Adipose tissue (tissue), 3 donors: ENCODE measurements around the gene RADIL. TPM values are rescaled to one million over a fixed set of nuclear protein-coding genes. Genes with fewer than 3 reads are reported as not detected.

ENCODE experiments used
- H3K27ac ChIP-seq: one replicate; pipeline ENCODE4 v1.5.1; 2013; ENCODE audit warnings: low read depth, low read length
- WGBS, 3 donors: extraction: QIAGEN DNeasy Blood & Tissue Kit; methylation state at CpG; one replicate each; pipeline ENCODE4 v1.1.7; 2013; 5-methylcytosine and 5-hydroxymethylcytosine counted together
- polyA plus RNA-seq, 3 donors: library from polyadenylated mRNA; stranded (reverse); fragments of 200-250 nt; gene quantifications; one replicate each; pipeline ENCODE4 v1.2.3, GENCODE V29; 2013
- donor health status: healthy with polysubstance abuse.
- donor health status: Bipolar disorder and iron deficiency.
- donor health status: healthy.

The RADIL gene
- polyA plus RNA-seq, 3 donors = 1.9 to 6.2 (median 3.2) TPM

DNA sequence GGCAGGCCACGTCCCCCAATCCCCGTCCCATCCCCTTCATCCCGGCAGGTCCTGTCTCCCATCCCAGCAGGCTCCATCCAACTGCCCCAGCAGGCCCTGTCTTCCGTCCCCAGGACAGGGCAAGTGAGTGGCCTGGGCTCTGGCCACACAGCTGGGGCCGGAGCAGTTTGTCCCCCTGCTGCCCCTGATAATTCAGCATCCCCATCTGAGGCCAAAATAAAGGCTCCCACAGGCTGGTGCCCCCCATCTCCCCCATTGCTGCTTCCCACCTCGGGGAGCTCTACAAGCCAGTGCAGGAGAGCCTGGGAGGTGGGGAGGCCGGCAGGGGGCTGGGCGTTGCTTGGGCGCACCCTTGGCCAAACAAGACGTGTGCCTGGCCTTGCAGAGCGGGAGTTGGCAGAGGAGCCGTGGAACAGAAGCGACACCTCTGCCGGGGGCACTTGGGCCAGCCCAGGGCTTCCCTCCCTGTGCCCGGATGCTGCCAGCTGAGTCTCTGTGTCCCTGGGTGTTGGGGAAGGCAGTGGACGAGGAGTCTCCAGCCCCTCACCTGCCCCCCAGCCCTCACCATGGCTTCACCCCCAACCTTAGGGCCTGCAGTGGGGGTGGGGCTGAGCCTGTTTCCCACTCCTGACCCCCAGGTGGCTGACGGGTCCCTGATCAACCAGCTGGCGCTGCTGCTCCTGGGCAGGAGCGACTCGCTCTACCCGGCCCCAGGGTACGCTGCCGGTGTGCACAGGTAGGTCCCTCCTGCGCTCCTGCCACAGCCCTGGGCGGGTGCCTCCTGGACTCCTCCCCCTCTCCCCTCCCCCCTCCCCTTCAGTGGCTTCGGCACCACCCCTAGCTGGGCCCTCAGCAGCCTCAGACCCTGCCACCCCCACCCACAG lies 94.1 kb downstream of the RADIL start:
- 90 to 92% (median 91%) methylated on average over 23 to 26 of the region's 26 CpGs for WGBS, 3 donors
- no peak overlapping the region for H3K27ac ChIP-seq

DNA sequence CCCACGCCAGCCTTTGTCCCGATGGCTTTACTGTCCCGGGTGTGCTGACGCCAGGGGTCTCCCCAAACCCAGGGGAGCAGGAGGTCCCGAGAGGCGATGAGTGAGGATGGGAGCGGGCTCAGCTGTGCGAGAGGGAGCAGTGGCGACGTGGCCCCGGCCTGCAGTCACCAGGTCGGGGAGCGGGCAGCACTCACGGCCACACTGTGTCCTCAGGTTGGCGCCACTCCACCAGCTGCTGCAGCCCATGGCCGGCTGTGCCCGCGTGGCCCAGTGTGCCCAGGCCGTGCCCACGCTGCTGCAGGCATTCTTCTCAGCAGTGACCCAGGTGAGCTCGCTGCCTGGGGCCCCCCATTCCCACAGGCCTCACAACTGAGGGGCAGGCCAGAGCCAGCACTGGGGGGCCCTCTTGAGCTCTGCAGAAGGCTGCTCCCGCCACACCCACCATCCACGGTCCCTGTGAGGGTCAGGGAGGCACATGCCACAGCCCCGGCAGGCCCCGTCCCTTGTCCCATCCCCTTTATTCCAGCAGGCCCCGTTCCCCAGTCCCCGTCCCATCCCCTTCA lies 94.8 kb downstream of the RADIL start:
- WGBS, 3 donors = 94 to 96% (median 95%) methylated on average over 26 to 27 of the region's 27 CpGs
- H3K27ac ChIP-seq = no peak overlapping the region

DNA sequence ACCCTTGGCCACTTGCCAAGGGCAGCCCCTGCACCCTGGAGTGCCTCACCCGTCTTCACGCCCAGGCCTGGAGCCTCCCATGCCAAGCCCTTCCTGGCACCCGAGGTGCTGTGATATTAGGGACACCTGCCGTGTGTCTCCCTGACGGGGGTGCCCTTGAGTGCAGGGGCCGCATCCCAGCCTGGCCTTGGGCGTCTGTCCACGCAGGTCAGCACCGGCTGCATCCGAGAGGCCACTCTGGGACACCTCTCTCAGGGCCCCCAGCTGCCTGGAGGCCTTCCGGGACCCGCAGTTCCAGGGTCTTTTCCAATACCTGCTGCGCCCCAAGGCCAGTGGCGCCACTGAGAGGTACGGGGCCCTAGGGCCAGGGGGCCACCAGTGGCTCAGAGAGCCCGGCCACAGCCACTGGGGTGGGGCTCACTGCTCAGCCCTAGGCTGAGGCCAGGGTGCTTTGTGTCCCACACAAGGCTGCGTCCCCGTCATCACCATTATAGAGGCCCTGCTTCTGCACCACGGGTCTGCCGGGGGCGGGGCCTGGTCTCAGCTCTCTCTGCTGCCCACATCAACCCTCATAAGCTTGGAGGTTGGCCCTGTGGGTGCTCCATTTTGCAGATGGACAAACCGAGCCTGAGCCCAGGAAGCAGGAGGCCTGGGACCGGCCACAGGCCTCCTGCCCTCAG lies 95.4 kb downstream of the RADIL start:
- no peak overlapping the region for H3K27ac ChIP-seq
- WGBS, 3 donors = 87 to 90% (median 87%) methylated on average over 23 of the region's 23 CpGs

DNA sequence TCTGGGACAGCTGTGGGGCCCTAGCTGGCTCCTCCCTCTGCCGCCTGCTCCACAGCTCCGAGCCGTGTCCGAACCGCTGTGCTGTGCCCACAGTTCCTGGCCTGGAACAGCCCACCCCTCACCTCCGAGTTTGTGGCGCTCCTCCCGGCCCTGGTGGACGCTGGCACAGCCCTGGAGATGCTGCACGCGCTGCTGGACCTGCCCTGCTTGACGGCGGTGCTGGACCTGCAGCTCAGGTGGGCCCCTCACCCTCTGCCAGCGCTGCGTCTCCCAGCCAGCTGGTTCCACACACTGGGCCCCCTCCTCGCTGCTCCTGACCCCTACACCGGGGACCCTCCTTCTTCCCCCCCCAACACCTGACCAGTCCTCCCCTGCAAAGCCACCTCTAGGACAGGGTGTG lies 96.0 kb downstream of the RADIL start:
- 88 to 97% (median 93%) methylated on average over 17 of the region's 17 CpGs for WGBS, 3 donors

DNA sequence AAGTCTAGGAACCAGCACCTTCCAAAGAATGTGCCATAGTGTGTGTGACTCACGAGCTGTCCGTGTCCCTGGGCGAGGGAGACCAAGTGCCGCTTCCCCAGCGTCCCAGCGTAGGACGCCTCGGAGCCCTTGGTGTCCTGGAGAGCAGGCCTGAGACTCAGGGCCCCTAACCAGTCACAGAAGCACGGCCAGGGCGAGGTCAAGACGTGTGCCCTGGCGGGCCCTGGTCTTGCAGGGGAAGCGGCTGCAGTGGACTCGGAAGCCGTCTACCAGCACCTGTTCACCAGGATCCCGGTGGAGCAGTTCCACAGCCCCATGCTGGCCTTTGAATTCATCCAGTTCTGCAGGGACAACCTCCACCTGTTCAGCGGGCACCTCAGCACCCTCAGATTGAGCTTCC lies 97.5 kb downstream of the RADIL start:
- 92 to 94% (median 93%) methylated on average over 17 of the region's 17 CpGs for WGBS, 3 donors
- H3K27ac ChIP-seq = no peak overlapping the region

More for the DNA sequence above, 96.0 kb downstream of the RADIL start:
- H3K27ac ChIP-seq = no peak overlapping the region

DNA sequence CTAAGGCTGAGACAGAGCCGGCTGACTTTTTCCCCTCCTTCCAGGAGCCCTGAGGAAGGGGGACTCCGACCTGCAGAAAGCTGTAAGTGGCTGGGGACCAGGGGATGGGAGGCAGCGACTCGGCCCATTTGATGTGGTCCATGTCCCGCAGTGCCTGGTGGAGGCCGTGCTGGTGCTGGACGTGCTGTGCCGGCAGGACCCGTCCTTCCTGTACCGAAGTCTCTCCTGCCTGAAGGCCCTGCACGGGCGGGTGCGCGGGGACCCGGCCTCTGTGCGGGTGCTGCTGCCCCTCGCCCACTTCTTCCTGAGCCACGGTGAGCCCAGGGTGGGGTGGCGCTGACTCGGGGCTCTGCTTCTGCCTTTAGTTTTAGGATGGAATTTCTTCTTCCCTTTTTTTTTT lies 98.1 kb downstream of the RADIL start:
- 89 to 94% (median 90%) methylated on average over 17 to 20 of the region's 20 CpGs for WGBS, 3 donors
- H3K27ac ChIP-seq = no peak overlapping the region

DNA sequence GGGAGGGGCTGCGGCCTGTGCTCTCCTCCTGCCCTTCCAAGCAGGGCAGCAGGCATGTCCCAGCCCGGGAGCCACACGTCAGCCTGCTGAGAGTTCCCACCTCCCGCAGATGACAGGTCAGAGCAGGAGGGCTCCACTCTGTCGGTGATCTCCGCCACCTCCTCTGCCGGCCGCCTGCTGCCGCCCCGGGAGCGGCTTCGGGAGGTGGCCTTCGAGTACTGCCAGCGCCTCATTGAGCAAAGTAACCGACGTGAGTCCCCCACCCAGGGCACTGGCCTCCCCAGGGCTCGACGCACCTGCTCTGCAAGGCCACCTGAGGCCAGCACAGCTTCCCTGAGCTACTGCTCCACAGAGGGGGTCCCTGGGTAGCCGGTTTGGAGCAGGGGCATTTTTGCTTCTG lies 98.7 kb downstream of the RADIL start:
- WGBS, 3 donors = 90 to 94% (median 90%) methylated on average over 19 of the region's 19 CpGs

DNA sequence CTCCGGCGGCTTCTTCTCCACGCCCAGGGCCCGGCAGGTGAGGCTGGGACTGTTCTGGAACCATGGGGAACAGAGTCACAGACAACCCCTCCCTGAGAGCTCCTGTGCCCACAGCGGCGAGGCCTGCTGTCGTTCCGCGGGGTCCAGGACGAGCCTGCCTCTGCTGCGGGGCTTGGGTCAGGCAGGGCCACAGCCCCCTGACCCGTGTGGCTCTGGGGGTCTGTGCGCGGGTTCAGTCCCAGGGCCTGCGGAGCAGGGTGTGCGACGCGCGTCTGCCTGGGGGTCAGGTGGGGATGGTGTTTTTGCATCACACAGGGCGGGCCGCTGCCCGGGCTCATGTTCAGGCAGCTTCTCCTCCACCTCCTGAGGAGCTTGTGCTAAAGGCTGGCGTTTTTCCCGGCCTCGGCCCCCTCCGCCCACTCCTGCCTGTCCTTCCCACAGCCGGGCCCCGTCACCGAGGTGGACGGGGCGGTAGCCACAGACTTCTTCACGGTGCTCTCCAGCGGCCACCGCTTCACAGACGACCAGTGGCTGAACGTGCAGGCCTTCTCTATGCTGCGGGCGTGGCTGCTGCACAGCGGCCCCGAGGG lies 99.7 kb downstream of the RADIL start:
- no peak overlapping the region for H3K27ac ChIP-seq
- 85 to 90% (median 88%) methylated on average over 34 to 40 of the region's 40 CpGs for WGBS, 3 donors

More for the DNA sequence above, 98.7 kb downstream of the RADIL start:
- no peak overlapping the region for H3K27ac ChIP-seq

DNA sequence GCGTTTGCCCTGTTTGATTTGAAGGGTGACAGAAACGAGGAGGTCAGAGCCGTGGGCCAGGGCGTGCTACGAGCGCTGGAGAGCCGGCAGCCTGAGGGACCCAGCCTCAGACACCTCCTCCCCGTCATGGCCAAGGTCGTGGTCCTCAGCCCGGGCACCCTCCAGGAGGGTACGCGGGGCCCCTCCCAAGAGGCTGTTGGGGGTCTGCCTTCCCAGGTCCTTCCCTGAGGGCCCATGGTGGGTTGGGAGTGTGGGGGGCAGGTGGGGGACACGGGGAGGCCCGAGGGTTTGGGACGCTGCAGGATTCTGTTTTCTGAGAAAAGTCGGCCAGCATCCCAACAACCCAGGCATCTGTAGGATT lies 100.2 kb downstream of the RADIL start:
- 84 to 88% (median 88%) methylated on average over 16 of the region's 16 CpGs for WGBS, 3 donors
- no peak overlapping the region for H3K27ac ChIP-seq

DNA sequence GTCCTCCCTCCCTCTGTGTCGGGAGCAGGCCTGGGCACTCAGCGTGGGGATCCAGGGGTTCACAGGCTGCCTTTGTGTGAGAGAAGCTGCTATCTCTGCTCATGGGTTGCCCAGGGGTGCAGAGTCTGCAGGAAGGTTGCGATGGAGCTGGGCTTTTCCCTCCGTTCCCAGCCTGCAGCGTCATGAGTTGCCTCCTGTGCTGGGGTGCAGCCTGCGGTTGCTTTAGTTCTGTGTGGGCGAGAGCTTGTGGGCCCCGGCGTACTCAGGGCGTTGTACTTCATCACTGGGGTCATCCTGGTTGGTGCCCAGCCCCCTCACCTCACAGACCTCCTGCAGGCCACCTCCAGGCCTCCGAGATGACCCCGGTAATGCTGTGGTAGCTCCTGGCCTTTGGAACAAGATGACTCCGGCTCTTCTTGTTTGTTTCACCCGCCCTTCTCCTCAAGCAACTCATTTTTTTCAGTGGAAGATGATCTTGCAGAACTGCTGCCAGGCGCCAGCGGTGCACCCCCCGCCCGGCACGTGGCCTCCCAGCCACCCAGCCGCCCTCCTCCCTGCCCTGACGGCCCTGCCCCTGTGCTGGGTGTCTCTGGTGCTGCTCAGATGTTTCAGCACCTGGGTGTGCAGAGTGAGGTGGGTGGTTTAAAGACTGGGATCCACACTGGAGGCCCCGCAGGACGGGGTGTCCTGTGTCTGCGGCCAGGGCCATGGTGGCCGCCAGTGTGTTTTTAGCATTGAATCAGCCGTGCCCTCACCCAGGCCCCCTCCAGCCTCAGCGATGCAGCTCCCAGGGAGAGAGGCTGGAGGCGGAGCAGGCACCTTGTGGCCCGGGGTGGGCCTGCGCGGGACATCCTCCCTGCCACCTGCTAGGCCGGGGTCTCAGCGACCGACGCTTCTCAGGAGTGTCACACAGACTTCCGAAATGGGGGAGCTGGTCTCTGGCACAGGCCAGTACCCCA lies 100.9 kb downstream of the RADIL start:
- WGBS, 3 donors = 93 to 95% (median 94%) methylated on average over 36 of the region's 36 CpGs

DNA sequence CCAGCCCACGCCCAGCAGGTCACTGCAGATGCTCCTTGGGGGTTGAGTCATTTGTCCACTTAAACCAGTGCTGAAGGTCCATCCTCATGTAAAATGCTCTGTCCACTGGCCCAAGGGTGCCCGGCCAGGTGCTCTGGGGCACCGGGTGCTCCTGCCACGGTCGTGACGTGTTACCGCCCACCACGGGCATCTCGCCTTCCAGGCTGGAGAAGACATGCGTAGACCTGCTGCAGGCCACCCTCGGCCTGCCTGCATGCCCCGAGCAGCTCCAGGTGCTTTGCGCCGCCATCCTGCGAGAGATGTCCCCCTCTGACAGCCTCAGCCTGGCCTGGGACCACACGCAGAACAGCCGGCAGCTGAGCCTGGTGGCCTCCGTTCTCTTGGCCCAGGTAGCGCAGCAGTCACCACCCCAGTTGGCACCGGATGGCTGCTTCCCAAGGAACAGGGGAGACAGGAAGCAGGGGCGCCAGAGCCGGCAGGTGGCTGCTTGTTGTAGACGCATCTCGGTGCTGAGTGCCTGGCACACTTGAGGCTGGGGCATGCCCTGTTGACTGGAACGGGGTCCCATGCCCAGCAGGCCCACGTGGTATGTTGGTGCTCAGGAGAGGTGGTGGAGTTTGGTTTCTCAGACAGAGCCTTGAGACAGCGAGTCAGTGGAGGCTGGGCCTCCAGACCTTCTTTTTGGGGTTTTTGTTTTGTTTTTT lies 102.0 kb downstream of the RADIL start:
- 94 to 96% (median 96%) methylated on average over 27 of the region's 27 CpGs for WGBS, 3 donors
- H3K27ac ChIP-seq = no peak overlapping the region

More for the DNA sequence above, 100.9 kb downstream of the RADIL start:
- no peak overlapping the region for H3K27ac ChIP-seq

DNA sequence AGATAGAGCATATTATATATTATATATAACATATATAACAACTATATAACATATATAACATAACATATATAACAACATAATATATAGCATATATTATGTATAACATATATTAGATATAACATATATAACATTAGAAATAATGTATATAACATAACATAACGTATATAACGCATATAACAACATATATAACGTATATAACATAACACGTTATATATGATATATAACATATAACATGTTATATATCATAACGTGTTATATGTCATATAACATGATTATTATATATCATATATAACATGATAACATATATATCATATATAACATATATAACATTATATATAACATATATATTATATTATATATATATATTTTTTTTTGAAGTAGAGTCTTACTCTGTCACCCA lies 104.4 kb downstream of the RADIL start:
- H3K27ac ChIP-seq = no peak overlapping the region
- 89 to 91% (median 91%) methylated on average over 5 of the region's 5 CpGs for WGBS, 3 donors

DNA sequence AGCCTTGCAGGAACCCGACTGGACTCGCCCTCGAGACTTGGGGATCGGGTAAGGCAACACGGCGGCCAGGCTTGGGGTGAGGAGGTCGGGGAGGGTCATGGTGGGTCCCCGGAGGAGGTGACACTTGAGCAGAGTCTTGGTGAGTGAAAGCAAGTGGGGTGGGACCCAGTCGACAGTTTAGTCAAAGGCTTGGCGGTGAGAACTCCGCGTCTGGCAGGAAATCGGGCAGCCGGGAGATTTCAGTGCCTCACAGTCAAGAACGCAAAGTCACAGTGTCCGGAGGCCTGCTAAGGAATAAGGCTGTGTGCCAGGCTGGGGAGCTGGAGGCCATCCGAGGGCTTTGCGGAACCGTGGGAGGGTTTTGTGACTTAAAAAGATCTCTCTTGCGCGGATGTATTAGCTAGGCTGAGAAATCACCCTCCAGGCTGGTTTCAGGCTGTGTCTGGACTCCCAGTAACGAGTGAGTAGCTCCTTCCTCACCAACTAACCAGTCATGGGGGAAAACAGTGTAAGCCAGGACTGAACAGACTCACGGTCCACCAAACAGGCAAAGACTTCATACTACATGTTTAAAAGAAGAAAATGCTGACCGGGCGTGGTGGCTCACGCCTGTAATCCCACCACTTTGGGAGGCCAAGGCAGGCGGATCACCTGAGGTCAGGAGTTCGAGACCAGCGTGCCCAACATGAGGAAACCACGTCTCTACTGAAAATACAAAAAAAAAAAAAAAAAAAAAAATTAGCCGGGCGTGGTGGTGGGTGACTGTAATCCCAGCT lies 107.5 kb downstream of the RADIL start:
- WGBS, 3 donors = 18 to 23% (median 21%) methylated on average over 30 to 32 of the region's 32 CpGs

DNA sequence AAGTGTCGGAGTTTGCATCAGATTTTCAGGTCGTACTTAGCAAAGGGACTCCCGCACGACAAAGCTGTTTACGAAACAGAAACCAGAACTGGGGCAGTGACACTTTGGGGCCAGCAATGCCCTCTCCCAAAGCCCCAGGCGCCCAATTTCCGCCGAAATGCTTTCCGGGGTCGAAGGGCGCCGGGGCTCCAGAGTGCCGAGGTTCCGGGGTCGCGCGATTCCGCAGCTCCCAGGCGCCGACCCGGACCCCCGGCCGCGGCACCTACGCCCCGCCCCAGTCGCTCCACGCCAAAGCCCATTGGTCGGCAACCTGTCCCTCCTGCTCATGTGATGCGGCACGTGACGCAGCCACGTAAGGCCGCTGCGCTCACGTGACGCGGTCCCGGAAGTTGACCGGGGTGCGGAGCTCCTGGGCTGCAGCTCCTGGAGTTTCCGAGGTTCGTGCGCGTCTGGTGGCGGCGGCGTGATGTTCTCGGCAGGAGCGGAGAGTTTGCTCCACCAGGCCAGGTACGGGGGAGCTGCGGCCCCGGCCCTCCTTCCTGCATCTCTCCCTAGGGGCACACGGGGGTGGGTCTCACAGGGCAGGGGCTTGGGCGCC lies 108.2 kb downstream of the RADIL start, which contains the start of gene AP5Z1:
AP5Z1 (plus strand) TSS at position 374 of the 598 bp plus-strand sequence; CDS start at position 467, 93 bp downstream.
- WGBS, 3 donors = 0 to 2% (median 1%) methylated on average over 49 to 55 of the region's 55 CpGs

More for the DNA sequence above, 107.5 kb downstream of the RADIL start:
- H3K27ac ChIP-seq = peak overlapping the region; percentile 30

DNA sequence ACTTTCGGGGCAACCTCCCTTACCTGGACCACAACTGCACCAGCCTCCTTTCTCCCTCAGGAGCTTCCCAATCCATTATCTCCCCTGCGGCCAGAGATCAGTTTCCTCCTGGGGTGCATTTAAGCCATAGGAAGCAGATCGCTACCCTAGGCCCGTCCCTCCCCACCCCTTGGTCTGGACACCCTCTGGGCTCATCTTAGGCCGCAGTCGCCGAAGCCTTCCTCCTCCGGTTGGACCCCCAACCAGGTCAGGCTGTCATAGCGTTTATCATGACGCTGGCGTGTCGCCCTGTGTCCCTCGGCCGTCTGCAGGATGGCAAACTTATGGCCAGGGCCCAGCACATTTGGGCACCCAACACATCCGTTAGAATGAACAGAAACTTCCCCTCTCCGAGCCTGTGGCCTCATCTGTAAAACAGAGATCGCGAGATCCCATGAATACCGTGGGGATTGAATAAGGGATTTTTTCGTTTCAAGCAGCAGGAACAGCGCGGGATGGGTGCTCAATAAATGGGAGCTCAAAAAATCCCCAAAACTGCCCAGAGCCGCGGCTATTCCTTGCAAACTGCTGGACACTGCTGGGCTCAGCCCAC lies 108.8 kb downstream of the RADIL start:
- WGBS, 3 donors = 9 to 10% (median 9%) methylated on average over 24 of the region's 24 CpGs
- no peak overlapping the region for H3K27ac ChIP-seq

More for the DNA sequence above, 108.2 kb downstream of the RADIL start, which contains the start of gene AP5Z1:
- peak within 1 kb of the TSS; percentile 30 for H3K27ac ChIP-seq

DNA sequence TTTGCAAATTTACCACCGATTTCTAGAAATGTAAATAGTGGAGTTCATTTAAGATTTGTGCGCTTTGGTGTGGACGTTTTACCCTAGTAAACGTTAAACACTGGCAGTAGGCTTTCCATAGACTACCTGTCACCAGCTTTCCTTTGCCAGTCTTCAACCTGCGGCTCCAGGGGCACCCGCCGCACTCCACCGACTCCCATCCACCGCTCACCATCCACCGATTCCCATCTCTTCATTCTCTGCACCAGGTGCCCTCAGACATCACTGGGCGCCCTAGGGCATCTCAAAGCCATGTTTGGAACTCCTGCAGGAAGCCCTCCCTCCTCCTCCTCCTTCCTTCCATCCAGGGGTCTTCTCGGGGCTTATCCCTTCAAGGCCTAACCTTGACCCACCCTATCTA lies 109.5 kb downstream of the RADIL start:
- WGBS, 3 donors = 83 to 88% (median 87%) methylated on average over 12 of the region's 12 CpGs
- no peak overlapping the region for H3K27ac ChIP-seq
